ENCODE data around the gene TRIM44.

TRIM44 gene

DNA sequence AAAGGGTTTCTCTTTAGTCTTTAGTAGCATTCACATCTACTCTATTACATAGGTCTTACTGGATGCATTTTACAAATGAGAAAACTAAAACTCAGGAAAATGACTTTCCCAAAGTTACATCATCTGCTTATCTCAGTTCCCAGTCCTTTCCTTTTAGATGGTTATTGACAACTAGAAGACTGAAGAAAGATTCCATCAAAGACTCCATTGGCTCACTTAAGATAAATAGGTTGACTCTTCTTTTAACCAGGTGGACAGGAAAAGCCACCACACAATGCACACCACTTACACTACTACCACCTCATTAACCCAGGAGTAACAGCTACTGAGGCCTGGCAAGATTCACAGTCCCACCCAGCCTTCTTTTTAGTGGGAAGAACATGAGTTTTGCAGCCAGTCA lies 123.6 kb downstream of the TRIM44 start:
- DNase-seq (ENCODE audit: low read depth in 2 of 2) = no peak

DNA sequence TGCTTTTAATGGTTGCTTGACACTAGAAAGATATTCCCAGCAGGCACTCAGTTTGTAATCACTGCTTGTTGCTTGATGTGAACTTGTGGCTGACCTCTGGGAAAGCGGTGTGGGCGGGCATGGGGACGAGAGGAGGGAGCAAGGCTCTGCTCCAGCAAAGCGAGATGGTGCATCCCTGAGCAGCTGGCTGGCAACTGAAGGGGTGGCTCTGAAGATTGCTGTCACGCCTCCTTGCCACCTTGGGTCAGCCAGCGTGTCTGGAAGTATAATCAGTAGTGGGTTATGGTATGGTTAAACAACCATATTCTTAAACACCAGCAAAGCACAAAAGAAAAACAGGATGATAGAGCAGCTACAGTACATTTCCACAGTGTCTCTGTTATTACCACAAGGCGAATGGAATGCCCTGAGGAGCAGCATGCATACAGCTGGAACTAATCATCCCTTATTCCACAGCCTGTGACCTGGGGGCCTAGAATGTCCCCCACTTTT lies 124.5 kb downstream of the TRIM44 start:
- DNase-seq (ENCODE audit: low read depth in 2 of 2) = peak; percentile 14 to 19
- no peak overlapping the region for H3K4me3 ChIP-seq (replicated peaks in 1 of 2; ENCODE audit: low read depth in 2 of 2, low read length in 2 of 2)
- TF ChIP-seq, protein P1, sequence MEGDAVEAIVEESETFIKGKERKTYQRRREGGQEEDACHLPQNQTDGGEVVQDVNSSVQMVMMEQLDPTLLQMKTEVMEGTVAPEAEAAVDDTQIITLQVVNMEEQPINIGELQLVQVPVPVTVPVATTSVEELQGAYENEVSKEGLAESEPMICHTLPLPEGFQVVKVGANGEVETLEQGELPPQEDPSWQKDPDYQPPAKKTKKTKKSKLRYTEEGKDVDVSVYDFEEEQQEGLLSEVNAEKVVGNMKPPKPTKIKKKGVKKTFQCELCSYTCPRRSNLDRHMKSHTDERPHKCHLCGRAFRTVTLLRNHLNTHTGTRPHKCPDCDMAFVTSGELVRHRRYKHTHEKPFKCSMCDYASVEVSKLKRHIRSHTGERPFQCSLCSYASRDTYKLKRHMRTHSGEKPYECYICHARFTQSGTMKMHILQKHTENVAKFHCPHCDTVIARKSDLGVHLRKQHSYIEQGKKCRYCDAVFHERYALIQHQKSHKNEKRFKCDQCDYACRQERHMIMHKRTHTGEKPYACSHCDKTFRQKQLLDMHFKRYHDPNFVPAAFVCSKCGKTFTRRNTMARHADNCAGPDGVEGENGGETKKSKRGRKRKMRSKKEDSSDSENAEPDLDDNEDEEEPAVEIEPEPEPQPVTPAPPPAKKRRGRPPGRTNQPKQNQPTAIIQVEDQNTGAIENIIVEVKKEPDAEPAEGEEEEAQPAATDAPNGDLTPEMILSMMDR (IDR thresholded peaks at IDR 0.05; ENCODE audit: low read depth, low read length) = no peak

More for the DNA sequence above, 123.6 kb downstream of the TRIM44 start:
- TF ChIP-seq, protein P1 (IDR thresholded peaks at IDR 0.05; ENCODE audit: low read depth, low read length) = no peak
- no peak overlapping the region for H3K4me3 ChIP-seq (replicated peaks in 1 of 2; ENCODE audit: low read depth in 2 of 2, low read length in 2 of 2)

DNA sequence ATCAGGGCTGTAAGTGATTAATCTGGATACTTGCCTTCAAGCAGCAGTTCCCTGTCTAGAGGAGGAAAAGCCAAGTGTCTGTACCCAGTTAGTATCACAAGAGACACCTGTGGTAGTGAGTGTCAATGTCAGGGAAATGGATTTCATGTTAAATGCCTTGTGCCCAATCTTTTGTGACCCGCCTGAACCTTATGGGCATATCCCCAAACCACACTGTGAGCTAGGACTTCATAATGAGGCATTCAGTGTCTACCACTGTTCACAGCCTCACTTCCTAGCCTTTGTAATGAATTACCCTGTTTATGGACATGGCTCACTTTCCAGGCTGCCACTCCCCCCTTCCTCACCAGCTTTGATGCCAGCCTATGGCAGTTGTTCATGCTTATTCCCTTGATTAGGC lies 125.1 kb downstream of the TRIM44 start:
- TF ChIP-seq, protein P1 (IDR thresholded peaks at IDR 0.05; ENCODE audit: low read depth, low read length) = no peak
- no peak for DNase-seq (ENCODE audit: low read depth in 2 of 2)
- H3K4me3 ChIP-seq (replicated peaks in 1 of 2; ENCODE audit: low read depth in 2 of 2, low read length in 2 of 2) = no peak overlapping the region

DNA sequence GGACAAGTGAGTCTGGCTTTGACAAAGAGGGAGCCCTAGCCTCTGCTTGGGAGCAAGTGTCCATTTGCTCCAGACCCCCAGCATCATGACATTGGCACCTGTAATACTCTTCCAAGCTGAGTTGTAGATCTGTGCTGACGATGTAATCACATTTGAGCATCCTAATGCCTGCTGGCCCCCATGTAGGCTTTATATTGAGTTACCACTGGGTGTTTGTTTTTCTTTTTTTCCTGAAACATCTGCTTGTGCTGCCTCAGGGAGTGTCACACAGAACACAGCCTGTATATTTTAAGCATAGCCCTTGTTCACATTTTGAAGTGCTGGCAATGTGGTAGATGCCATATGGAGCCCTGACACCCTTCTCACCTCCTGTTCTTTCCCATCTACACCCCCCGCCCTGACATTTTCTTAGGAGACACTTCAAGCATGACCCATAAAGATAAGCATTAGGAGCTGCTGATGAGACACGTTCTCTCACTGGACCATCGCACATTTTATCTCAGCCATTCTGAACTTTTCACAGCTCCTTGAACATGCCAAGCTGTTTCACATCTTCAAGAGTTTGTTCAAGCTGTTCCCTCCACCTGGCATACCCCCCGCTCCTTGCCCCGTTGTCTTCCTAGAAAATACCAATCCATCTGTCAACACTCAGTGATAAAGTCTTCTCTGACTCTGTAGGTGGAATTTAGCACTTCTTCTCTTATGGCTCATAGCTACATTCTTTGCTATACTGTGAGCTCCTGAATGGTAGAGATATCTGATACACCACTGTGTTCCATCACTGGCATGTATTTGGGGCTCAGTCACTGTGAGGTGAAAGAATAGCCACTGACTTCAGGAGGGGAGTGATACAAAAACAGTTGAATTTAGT lies 128.7 kb downstream of the TRIM44 start:
- no peak overlapping the region for H3K4me3 ChIP-seq (replicated peaks in 1 of 2; ENCODE audit: low read depth in 2 of 2, low read length in 2 of 2)
- TF ChIP-seq, protein P1 (IDR thresholded peaks at IDR 0.05; ENCODE audit: low read depth, low read length) = no peak
- peak in 1 of 2 donors; percentile 45 for DNase-seq (ENCODE audit: low read depth in 2 of 2)

DNA sequence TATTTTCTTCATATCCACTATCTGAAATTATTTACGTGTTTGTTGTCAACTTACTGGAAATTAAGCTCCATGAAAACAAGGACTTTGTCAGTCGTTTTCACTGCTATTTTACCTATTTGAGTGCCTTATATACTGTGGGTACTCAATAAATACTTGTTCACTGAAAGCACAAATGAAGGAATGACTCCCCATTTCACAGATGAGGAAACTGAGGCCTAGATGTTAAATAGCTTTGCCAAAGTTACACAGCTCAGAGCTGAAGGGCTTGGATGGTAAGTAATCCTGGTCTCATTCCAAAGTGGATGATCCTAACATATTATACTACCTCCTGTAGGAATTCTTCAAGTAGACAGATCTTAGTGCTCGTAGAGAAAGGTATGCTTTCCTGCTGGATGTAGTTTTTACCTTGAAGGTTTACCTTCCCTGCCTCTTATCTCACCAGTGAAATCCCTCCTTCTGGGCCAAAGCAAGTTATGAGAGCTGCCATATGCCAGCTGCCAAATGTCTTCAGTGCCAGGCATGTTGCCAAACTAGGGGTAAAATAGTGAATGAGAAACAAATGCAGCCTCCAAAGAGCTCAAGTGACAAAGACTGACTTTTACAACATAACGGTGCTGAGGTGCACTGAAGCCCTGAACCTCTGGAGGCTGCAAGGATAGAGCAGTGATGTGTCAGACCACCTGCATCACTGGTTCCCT lies 129.7 kb downstream of the TRIM44 start:
- no peak overlapping the region for H3K4me3 ChIP-seq (replicated peaks in 1 of 2; ENCODE audit: low read depth in 2 of 2, low read length in 2 of 2)
- TF ChIP-seq, protein P1 (IDR thresholded peaks at IDR 0.05; ENCODE audit: low read depth, low read length) = no peak
- DNase-seq (ENCODE audit: low read depth in 2 of 2) = peak in 1 of 2 donors; percentile 51

DNA sequence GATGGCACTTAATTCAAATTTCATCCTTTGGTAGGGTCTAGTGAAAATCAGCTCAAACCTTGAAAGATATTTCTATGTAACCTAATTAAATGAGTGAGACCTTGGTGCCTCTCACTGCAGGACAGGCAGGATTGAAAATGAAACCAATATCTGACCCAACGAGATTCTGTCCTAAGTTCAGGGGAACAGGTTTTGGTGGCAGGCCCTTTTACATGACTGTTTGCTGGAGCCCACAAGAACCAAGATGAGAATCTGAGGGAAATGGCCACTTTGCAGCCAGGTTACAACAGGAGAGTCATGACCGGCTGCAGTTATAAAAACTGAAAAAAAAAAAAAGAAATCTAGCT lies 130.2 kb downstream of the TRIM44 start:
- TF ChIP-seq, protein P1 (IDR thresholded peaks at IDR 0.05; ENCODE audit: low read depth, low read length) = no peak
- H3K4me3 ChIP-seq (replicated peaks in 1 of 2; ENCODE audit: low read depth in 2 of 2, low read length in 2 of 2) = no peak overlapping the region
- DNase-seq (ENCODE audit: low read depth in 2 of 2) = no peak
